Measurements from ENCODE around the gene GRIN3A.

DNA sequence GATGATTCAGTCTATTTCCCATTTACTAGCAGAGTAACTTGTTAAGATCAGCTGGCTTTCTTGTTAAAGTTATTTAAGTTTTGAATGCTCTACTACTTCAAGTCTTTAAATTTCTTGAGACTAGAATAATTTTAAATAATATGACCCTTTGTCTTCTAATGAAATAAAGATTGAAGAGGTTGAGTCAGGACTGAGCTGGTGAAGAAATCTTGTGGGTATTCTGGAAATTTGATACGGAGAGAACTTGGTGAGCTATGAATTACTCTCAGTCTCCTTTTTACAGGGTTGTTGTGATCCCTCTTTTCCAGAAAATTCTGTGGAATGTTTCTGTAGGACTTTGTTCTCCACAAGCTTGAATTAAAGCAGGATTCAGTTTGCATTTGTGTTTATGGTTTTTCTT is 175.5 kb downstream of the GRIN3A start:
- TF ChIP-seq POLR2AphosphoS5 (IDR thresholded peaks at IDR 0.05; ENCODE audit: low read depth, low read length) (no peak), POLR2A (IDR thresholded peaks at IDR 0.05; ENCODE audit: low read depth, low read length) (no peak), TAF1 (IDR thresholded peaks at IDR 0.05; ENCODE audit: low read depth, low read length) (no peak)
